Neural progenitor cell (in vitro differentiated cells): ENCODE measurements around the gene CNTN1. TPM values are rescaled to one million over a fixed set of nuclear protein-coding genes. Genes with fewer than 3 reads are reported as not detected.

Experiments
- DNase-seq: peaks from one replicate; pipeline ENCODE4 v3.0.0-alpha.2; 2016; ENCODE audit warnings: low spot score
- H2AFZ ChIP-seq: fragments of 200-600 bp; sonication (generic); replicated peaks from 2 replicates; pipeline ENCODE4 v1.6.1; 2016; ENCODE audit warnings: antibody characterized with exemption
- H3F3A ChIP-seq: fragments of 200-600 bp; sonication (generic); 2 replicates; pipeline ENCODE4 v1.6.1; 2016; ENCODE audit warnings: antibody characterized with exemption, low read depth
- H3K27ac ChIP-seq: fragments of 200-600 bp; sonication (generic); 2 replicates; pipeline ENCODE4 v1.5.1; 2016; ENCODE audit warnings: mild to moderate bottlenecking
- H3K27me3 ChIP-seq: fragments of 200-600 bp; sonication (generic); 2 replicates; pipeline ENCODE4 v1.6.1; 2016; ENCODE audit warnings: mild to moderate bottlenecking, moderate library complexity
- H3K36me3 ChIP-seq: fragments of 200-600 bp; sonication (generic); 2 replicates; pipeline ENCODE4 v1.5.1; 2016
- H3K4me1 ChIP-seq: fragments of 200-600 bp; sonication (generic); 2 replicates; pipeline ENCODE4 v1.6.1; 2016; ENCODE audit warnings: mixed run types
- H3K4me2 ChIP-seq: fragments of 200-600 bp; sonication (generic); 2 replicates; pipeline ENCODE4 v1.6.1; 2016
- H3K4me3 ChIP-seq: fragments of 200-600 bp; sonication (generic); 2 replicates; pipeline ENCODE4 v1.5.1; 2016
- H3K79me2 ChIP-seq: fragments of 200-600 bp; sonication (generic); 2 replicates; pipeline ENCODE4 v1.6.1; 2016; ENCODE audit warnings: low read depth
- H3K9ac ChIP-seq: fragments of 200-600 bp; sonication (generic); 2 replicates; pipeline ENCODE4 v1.6.1; 2016
- H3K9me3 ChIP-seq: fragments of 200-600 bp; sonication (generic); 2 replicates; pipeline ENCODE4 v1.5.1; 2016; ENCODE audit warnings: low read depth
- H4K20me1 ChIP-seq: fragments of 200-600 bp; sonication (generic); 2 replicates; pipeline ENCODE4 v1.6.1; 2016; ENCODE audit warnings: low read depth
- H3K27ac Mint-ChIP-seq: 3 replicates; pipeline ENCODE4 v1.8.0; 2021; ENCODE audit warnings: mixed read lengths
- H3K27me3 Mint-ChIP-seq: 2 replicates; pipeline ENCODE4 v1.8.0; 2022; ENCODE audit warnings: low read depth, mild to moderate bottlenecking, inconsistent platforms, moderate library complexity, mixed read lengths; ENCODE audit not compliant: insufficient read depth
- H3K36me3 Mint-ChIP-seq: 3 replicates; pipeline ENCODE4 v1.8.0; 2021; ENCODE audit warnings: mixed read lengths
- H3K4me1 Mint-ChIP-seq: 3 replicates; pipeline ENCODE4 v1.8.0; 2021; ENCODE audit warnings: mixed read lengths
- H3K4me3 Mint-ChIP-seq: 3 replicates; pipeline ENCODE4 v1.8.0; 2021; ENCODE audit warnings: mild to moderate bottlenecking, moderate library complexity, mixed read lengths
- H3K9me3 Mint-ChIP-seq: 3 replicates; pipeline ENCODE4 v1.8.0; 2020; ENCODE audit warnings: mixed read lengths
- EZH2 ChIP-seq: fragments of 200-600 bp; sonication (generic); IDR thresholded peaks from 2 replicates; pipeline ENCODE4 v1.6.1; 2017; ENCODE audit warnings: antibody characterized with exemption, mild to moderate bottlenecking, moderate library complexity
- EZH2phosphoT487 ChIP-seq: fragments of 200-600 bp; sonication (generic); IDR thresholded peaks from 2 replicates; pipeline ENCODE4 v1.6.1; 2017; ENCODE audit warnings: antibody characterized with exemption
- total RNA-seq: library from RNA; depleted of rRNA; stranded (reverse); fragments of >200 nt; gene quantifications from 2 replicates; pipeline ENCODE4 v1.2.3, GENCODE V29; 2015; ENCODE audit warnings: low replicate concordance
- TF ChIP-seq, protein P1 (sequence below): fragments of 200-600 bp; sonication (generic); IDR thresholded peaks from 2 replicates; pipeline ENCODE4 v1.5.1; 2017; ENCODE audit warnings: antibody characterized with exemption, mild to moderate bottlenecking

Gene CNTN1
- total RNA-seq, 1 donor from 2014 or later: 0.17 TPM

DNA sequence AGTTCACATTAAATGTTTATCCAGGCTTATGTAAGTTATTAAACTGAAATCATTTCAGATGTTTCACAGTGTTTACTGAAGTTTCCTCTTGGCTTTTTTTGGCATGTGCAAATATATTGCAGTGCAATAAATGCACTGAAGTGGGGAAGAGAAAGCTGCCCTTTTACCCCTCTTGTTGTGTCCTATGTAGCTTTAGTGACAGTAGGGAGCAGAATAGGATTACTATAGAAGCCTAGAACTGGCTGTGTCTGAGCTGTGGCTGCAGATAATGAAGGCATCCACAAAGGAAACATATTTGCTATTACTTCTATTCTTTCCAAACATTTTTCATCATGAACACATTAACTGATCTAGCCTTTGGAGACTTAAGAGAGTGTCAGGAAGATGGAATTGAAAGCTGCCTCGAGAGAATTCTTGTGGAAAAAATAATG is 24.1 kb upstream of the CNTN1 start:
- no peaks in the 10 kb centered on the region for H3F3A ChIP-seq
- no peak for DNase-seq
- no peaks in the 10 kb centered on the region for H3K27me3 Mint-ChIP-seq
- H3K27ac ChIP-seq: no peak overlapping the region
- no peaks in the 10 kb centered on the region for H3K4me1 Mint-ChIP-seq
- H3K9me3 Mint-ChIP-seq: no peaks in the 10 kb centered on the region
- no peak overlapping the region for H3K4me3 Mint-ChIP-seq
- H3K36me3 Mint-ChIP-seq: no peaks in the 10 kb centered on the region
- no peaks in the 10 kb centered on the region for H4K20me1 ChIP-seq
- no peak overlapping the region for H3K9ac ChIP-seq
- TF ChIP-seq EZH2phosphoT487: no peak
- TF ChIP-seq EZH2: no peak
- TF ChIP-seq, protein P1, sequence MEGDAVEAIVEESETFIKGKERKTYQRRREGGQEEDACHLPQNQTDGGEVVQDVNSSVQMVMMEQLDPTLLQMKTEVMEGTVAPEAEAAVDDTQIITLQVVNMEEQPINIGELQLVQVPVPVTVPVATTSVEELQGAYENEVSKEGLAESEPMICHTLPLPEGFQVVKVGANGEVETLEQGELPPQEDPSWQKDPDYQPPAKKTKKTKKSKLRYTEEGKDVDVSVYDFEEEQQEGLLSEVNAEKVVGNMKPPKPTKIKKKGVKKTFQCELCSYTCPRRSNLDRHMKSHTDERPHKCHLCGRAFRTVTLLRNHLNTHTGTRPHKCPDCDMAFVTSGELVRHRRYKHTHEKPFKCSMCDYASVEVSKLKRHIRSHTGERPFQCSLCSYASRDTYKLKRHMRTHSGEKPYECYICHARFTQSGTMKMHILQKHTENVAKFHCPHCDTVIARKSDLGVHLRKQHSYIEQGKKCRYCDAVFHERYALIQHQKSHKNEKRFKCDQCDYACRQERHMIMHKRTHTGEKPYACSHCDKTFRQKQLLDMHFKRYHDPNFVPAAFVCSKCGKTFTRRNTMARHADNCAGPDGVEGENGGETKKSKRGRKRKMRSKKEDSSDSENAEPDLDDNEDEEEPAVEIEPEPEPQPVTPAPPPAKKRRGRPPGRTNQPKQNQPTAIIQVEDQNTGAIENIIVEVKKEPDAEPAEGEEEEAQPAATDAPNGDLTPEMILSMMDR: peak; percentile 15
- H2AFZ ChIP-seq: no peak overlapping the region
- H3K4me3 ChIP-seq: no peak overlapping the region
- no peak overlapping the region for H3K4me2 ChIP-seq
- no peaks in the 10 kb centered on the region for H3K27me3 ChIP-seq
- no peaks in the 10 kb centered on the region for H3K36me3 ChIP-seq
- H3K79me2 ChIP-seq: no peaks in the 10 kb centered on the region
- H3K9me3 ChIP-seq: no peaks in the 10 kb centered on the region
- H3K27ac Mint-ChIP-seq: no peak overlapping the region
- H3K4me1 ChIP-seq: no peaks in the 10 kb centered on the region

DNA sequence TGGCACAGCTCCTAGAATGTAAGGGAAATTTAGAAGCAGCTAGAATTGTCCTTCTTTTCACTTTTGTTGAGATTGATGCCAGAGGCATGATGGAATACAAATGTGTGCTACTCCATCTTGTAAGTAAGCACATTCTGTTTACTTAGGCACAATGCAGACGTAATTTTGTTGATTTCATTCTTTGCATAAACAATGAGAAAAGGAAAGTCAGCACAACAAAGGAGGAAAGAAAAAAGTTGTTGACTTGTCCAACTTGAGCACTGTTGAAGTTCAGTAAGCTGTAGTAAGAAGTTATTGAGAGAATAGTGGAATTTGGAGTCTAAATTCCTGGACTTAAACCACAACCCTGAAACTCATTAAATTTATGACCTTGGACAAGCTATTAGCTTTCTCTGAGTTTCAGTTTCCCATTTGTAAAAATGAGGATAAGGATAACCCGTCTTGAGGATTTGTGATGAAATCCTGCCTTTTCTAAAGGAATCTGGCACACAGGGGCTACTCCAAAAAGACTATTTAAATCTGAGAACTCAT is 19.4 kb upstream of the CNTN1 start:
- H4K20me1 ChIP-seq: no peaks in the 10 kb centered on the region
- H3K36me3 ChIP-seq: no peaks in the 10 kb centered on the region
- Mint-ChIP-seq H3K9me3 (no peaks in the 10 kb centered on the region), H3K27ac (no peak overlapping the region), H3K4me3 (no peak overlapping the region), H3K36me3 (no peaks in the 10 kb centered on the region), H3K27me3 (no peaks in the 10 kb centered on the region), H3K4me1 (no peaks in the 10 kb centered on the region)
- H3K4me1 ChIP-seq: no peaks in the 10 kb centered on the region
- no peaks in the 10 kb centered on the region for H3K9me3 ChIP-seq
- no peak overlapping the region for H3K27ac ChIP-seq
- H3K27me3 ChIP-seq: no peaks in the 10 kb centered on the region
- no peak for DNase-seq
- no peaks in the 10 kb centered on the region for H3F3A ChIP-seq
- H2AFZ ChIP-seq: no peak overlapping the region
- H3K9ac ChIP-seq: no peak overlapping the region
- no peak for TF ChIP-seq EZH2phosphoT487
- TF ChIP-seq, protein P1: no peak
- TF ChIP-seq EZH2: no peak
- no peak overlapping the region for H3K4me2 ChIP-seq
- no peak overlapping the region for H3K4me3 ChIP-seq
- H3K79me2 ChIP-seq: no peaks in the 10 kb centered on the region

DNA sequence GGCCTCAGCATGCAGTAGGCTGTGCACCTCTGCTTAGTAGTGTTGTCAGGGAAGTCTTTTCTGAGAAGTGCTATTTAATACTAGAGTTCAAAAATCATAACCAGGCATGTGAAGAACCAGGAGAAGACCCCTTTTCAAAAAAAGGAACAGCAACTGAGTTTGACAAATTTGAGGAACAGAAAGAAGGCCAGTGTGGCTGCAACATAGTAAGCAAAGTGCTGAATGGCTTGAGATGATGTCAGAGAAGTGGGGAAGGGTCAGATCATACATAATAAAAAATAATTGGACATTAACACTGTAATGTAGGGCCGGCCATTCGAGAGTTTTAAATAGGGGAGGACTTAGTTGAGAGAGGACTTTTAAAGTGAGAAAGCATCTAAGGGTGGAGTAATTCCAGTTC is 11.1 kb upstream of the CNTN1 start:
- Histone ChIP-seq H3K36me3 (no peaks in the 10 kb centered on the region), H3F3A (no peaks in the 10 kb centered on the region), H3K4me2 (no peak overlapping the region), H3K27ac (no peak overlapping the region), H2AFZ (no peak overlapping the region), H3K4me1 (no peaks in the 10 kb centered on the region), H3K9ac (no peak overlapping the region), H3K4me3 (no peak overlapping the region), H4K20me1 (no peaks in the 10 kb centered on the region), H3K79me2 (no peaks in the 10 kb centered on the region), H3K9me3 (no peaks in the 10 kb centered on the region), H3K27me3 (no peaks in the 10 kb centered on the region)
- no peak for DNase-seq
- no peaks in the 10 kb centered on the region for H3K9me3 Mint-ChIP-seq
- H3K27ac Mint-ChIP-seq: no peak overlapping the region
- TF ChIP-seq, protein P1: no peak
- no peak for TF ChIP-seq EZH2phosphoT487
- no peak for TF ChIP-seq EZH2
- no peaks in the 10 kb centered on the region for H3K36me3 Mint-ChIP-seq
- peaks cover 2% of the 10 kb centered on the region for H3K27me3 Mint-ChIP-seq
- no peak overlapping the region for H3K4me3 Mint-ChIP-seq
- H3K4me1 Mint-ChIP-seq: no peaks in the 10 kb centered on the region
